ENCODE measurements around the gene GSG1L. TPM values are rescaled to one million over a fixed set of nuclear protein-coding genes. Genes with fewer than 3 reads are reported as not detected.

Gene GSG1L
- total and polyA plus RNA-seq, 4 donors: not detected

DNA sequence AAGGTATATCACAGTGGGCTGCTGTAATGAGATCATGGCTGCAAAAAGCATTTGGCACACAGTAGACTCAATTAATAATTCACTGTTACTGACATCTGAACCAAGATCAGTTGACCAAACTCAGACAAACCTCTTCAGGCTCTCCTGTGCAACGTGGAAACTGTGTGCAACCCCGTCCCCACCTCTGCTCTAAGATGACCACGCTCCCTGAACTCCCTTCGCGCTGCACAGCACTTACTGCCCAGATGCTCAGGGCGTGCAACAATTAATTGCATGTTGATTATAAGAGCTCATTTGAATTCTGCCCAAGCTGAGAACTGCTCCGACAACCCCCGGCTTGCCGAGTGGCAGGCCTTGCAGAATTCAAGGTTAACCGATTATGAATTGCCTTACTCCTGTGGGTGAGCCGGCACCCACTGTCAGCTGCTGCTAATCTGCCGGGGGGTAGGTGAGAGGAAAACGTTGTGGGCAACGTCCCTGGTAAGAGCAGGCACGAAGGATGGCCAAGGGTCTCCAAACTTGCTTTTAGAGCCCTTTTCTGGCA, 1.3 kb upstream of the GSG1L start:
- H3K27ac ChIP-seq (ENCODE audit: low read depth in 1 of 2, low read length in 2 of 2): no peak overlapping the region
- no peak overlapping the region for H3K4me3 ChIP-seq (ENCODE audit: low read depth in 1 of 3, low read length in 3 of 3)
- peaks cover 0 to 18% (median 5%) of the 10 kb centered on the region in 4 donors for H3K27me3 ChIP-seq (ENCODE audit: control insufficient read depth in 4 of 4, insufficient read depth in 4 of 4, low read length in 3 of 4)
- H3K36me3 ChIP-seq (ENCODE audit: control insufficient read depth in 4 of 4, insufficient read depth in 3 of 4, low read depth in 1 of 4, low read length in 3 of 4): no peaks in the 10 kb centered on the region
- H3K4me1 ChIP-seq (ENCODE audit: control insufficient read depth in 4 of 4, insufficient read depth in 4 of 4, low read length in 3 of 4): peaks cover 0 to 8% (median 5%) of the 10 kb centered on the region in 4 donors
- 74% methylated on average over 15 of the region's 15 CpGs for whole genome bisulfite sequencing
- DNase-seq (ENCODE audit: low spot score): no peak
- no peaks in the 10 kb centered on the region for H3K9me3 ChIP-seq (ENCODE audit: control insufficient read depth in 4 of 4, low read length in 3 of 4)
- no peak overlapping the region for H3K9ac ChIP-seq (ENCODE audit: low read depth in 1 of 2, low read length in 2 of 2)
- TF ChIP-seq RAD21 (IDR thresholded peaks at IDR 0.05) (no peak), JUND (IDR thresholded peaks at IDR 0.05) (no peak), GABPA (IDR thresholded peaks at IDR 0.05 in 1 of 2, conservative IDR thresholded peaks at IDR 0.05 in 1 of 2) (no peak), TAF1 (conservative IDR thresholded peaks at IDR 0.05) (no peak), FOXA1 (IDR thresholded peaks at IDR 0.05) (no peak)
- TF ChIP-seq, protein P1, sequence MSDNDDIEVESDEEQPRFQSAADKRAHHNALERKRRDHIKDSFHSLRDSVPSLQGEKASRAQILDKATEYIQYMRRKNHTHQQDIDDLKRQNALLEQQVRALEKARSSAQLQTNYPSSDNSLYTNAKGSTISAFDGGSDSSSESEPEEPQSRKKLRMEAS (IDR thresholded peaks at IDR 0.05): no peak

DNA sequence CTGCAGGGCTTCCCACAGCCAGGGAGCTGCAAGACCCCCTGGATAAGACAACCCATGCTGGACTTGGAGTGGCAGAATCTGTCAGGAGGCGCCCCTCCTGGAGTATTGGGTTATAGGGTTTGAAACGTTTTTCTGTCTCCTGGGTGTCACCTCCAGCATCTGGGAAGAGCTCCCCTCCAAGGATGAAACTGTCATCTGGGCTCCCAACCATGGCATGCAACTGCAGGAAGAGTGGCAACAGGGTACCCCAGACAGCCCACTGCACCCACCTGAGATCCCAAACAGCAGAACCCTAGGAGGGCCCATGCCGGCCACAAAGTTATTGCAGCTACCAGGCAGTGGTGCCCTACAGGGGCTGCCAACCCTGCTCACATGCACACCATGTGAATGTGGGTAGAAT, 636 bp upstream of the GSG1L start:
- H3K27me3 ChIP-seq (ENCODE audit: control insufficient read depth in 4 of 4, insufficient read depth in 4 of 4, low read length in 3 of 4): peaks cover 0 to 18% (median 5%) of the 10 kb centered on the region in 4 donors

More for the DNA sequence above, 636 bp upstream of the GSG1L start:
- no peak for DNase-seq (ENCODE audit: low spot score)
- Histone ChIP-seq H3K36me3 (ENCODE audit: control insufficient read depth in 4 of 4, insufficient read depth in 3 of 4, low read depth in 1 of 4, low read length in 3 of 4) (no peaks in the 10 kb centered on the region), H3K4me1 (ENCODE audit: control insufficient read depth in 4 of 4, insufficient read depth in 4 of 4, low read length in 3 of 4) (peaks cover 0 to 8% (median 5%) of the 10 kb centered on the region in 4 donors), H3K4me3 (ENCODE audit: low read depth in 1 of 3, low read length in 3 of 3) (no peak overlapping the region), H3K9me3 (ENCODE audit: control insufficient read depth in 4 of 4, low read length in 3 of 4) (no peaks in the 10 kb centered on the region), H3K27ac (ENCODE audit: low read depth in 1 of 2, low read length in 2 of 2) (no peak overlapping the region), H3K9ac (ENCODE audit: low read depth in 1 of 2, low read length in 2 of 2) (no peak overlapping the region)
- WGBS: 42% methylated on average over 3 of the region's 3 CpGs
- TF ChIP-seq, protein P2, sequence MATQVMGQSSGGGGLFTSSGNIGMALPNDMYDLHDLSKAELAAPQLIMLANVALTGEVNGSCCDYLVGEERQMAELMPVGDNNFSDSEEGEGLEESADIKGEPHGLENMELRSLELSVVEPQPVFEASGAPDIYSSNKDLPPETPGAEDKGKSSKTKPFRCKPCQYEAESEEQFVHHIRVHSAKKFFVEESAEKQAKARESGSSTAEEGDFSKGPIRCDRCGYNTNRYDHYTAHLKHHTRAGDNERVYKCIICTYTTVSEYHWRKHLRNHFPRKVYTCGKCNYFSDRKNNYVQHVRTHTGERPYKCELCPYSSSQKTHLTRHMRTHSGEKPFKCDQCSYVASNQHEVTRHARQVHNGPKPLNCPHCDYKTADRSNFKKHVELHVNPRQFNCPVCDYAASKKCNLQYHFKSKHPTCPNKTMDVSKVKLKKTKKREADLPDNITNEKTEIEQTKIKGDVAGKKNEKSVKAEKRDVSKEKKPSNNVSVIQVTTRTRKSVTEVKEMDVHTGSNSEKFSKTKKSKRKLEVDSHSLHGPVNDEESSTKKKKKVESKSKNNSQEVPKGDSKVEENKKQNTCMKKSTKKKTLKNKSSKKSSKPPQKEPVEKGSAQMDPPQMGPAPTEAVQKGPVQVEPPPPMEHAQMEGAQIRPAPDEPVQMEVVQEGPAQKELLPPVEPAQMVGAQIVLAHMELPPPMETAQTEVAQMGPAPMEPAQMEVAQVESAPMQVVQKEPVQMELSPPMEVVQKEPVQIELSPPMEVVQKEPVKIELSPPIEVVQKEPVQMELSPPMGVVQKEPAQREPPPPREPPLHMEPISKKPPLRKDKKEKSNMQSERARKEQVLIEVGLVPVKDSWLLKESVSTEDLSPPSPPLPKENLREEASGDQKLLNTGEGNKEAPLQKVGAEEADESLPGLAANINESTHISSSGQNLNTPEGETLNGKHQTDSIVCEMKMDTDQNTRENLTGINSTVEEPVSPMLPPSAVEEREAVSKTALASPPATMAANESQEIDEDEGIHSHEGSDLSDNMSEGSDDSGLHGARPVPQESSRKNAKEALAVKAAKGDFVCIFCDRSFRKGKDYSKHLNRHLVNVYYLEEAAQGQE (IDR thresholded peaks at IDR 0.05): no peak
- no peak for TF ChIP-seq EGR1 (IDR thresholded peaks at IDR 0.05; ENCODE audit: low read depth in 2 of 2)
- TF ChIP-seq, protein P3, sequence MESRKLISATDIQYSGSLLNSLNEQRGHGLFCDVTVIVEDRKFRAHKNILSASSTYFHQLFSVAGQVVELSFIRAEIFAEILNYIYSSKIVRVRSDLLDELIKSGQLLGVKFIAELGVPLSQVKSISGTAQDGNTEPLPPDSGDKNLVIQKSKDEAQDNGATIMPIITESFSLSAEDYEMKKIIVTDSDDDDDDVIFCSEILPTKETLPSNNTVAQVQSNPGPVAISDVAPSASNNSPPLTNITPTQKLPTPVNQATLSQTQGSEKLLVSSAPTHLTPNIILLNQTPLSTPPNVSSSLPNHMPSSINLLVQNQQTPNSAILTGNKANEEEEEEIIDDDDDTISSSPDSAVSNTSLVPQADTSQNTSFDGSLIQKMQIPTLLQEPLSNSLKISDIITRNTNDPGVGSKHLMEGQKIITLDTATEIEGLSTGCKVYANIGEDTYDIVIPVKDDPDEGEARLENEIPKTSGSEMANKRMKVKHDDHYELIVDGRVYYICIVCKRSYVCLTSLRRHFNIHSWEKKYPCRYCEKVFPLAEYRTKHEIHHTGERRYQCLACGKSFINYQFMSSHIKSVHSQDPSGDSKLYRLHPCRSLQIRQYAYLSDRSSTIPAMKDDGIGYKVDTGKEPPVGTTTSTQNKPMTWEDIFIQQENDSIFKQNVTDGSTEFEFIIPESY (IDR thresholded peaks at IDR 0.05): no peak
